ENCODE data around the gene CCDC180.

The CCDC180 gene

DNA sequence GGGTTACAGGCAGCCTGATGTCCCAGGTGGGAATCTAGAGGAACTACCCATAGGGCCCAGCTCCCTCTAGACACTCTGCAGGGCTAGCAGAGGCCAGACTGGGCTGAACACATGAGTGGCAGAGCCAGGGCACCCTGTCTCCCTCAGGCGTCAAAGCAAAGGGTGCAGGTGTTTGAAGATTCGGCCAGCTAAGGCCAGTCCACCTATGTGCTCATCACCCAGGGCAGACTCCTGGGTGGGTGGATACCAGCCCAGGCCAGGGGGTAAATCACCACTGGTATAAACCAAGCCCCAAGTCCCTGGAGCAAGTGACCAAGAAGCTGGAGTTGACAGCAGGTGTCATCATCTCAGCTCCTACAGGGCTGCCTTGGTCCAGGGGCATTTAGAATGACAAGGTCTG is 3.4 kb downstream of the CCDC180 start:
- no peak for DNase-seq (ENCODE audit: low read depth)
- TF ChIP-seq, protein P1, sequence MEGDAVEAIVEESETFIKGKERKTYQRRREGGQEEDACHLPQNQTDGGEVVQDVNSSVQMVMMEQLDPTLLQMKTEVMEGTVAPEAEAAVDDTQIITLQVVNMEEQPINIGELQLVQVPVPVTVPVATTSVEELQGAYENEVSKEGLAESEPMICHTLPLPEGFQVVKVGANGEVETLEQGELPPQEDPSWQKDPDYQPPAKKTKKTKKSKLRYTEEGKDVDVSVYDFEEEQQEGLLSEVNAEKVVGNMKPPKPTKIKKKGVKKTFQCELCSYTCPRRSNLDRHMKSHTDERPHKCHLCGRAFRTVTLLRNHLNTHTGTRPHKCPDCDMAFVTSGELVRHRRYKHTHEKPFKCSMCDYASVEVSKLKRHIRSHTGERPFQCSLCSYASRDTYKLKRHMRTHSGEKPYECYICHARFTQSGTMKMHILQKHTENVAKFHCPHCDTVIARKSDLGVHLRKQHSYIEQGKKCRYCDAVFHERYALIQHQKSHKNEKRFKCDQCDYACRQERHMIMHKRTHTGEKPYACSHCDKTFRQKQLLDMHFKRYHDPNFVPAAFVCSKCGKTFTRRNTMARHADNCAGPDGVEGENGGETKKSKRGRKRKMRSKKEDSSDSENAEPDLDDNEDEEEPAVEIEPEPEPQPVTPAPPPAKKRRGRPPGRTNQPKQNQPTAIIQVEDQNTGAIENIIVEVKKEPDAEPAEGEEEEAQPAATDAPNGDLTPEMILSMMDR (conservative IDR thresholded peaks at IDR 0.05; ENCODE audit: low read length) = no peak
- no peak overlapping the region for H3K4me3 ChIP-seq (ENCODE audit: low read length)

GRCh38 chr9:97311798-97312500 is 4.5 kb downstream of the CCDC180 start:
- TF ChIP-seq, protein P1 (conservative IDR thresholded peaks at IDR 0.05; ENCODE audit: low read length) = no peak
- H3K4me3 ChIP-seq (ENCODE audit: low read length) = no peak overlapping the region
- DNase-seq (ENCODE audit: low read depth) = no peak

DNA sequence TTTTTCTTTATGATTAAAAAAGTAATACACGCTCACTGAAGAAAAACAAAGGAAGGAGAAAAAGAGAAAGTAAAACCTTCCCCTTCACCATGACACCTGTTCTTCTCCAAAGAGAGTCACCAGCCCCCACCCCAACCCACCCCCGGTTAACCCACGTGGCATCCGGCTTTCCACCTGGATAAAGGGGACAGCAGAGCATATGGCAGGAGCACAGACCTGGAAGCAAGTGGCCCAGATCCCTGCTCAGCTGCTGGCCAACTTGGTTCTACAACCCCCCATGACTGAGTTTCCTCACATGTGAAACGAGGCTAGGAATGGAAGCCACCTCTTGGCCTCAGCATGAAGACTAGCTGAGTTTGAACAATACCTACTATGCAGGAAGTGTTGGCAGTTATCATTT is 5.1 kb downstream of the CCDC180 start:
- TF ChIP-seq, protein P1 (conservative IDR thresholded peaks at IDR 0.05; ENCODE audit: low read length) = no peak
- no peak for DNase-seq (ENCODE audit: low read depth)
- no peak overlapping the region for H3K4me3 ChIP-seq (ENCODE audit: low read length)

DNA sequence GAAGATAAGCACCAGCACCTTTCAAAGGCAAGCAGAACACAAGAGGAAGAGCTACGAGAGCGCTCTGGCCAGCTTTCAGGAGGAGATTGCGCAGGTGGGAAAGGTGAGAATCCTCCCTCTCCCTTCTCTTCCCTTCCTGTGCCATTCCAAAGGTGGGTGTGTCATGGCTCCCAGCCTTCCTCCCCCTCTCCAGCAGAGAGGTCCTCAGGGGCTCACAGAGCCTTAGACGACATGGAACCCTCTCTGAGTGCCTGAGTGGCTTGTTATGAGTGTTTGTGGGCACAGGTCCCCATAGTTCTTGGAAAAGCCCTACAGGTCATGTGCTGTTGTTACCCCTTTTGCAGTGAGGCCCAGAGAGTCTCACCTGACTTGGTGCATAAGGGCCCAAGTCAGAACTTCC is 5.8 kb downstream of the CCDC180 start:
- no peak overlapping the region for H3K4me3 ChIP-seq (ENCODE audit: low read length)
- DNase-seq (ENCODE audit: low read depth) = no peak
- TF ChIP-seq, protein P1 (conservative IDR thresholded peaks at IDR 0.05; ENCODE audit: low read length) = no peak

GRCh38 chr9:97313746-97314145 is 6.3 kb downstream of the CCDC180 start:
- no peak overlapping the region for H3K4me3 ChIP-seq (ENCODE audit: low read length)
- no peak for DNase-seq (ENCODE audit: low read depth)
- TF ChIP-seq, protein P1 (conservative IDR thresholded peaks at IDR 0.05; ENCODE audit: low read length) = no peak

- no peak for DNase-seq (ENCODE audit: low read depth)
- TF ChIP-seq, protein P1 (conservative IDR thresholded peaks at IDR 0.05; ENCODE audit: low read length) = no peak
- no peak overlapping the region for H3K4me3 ChIP-seq (ENCODE audit: low read length)
Measured at GRCh38 chr9:97314503-97314902, 7.0 kb downstream of the CCDC180 start.

DNA sequence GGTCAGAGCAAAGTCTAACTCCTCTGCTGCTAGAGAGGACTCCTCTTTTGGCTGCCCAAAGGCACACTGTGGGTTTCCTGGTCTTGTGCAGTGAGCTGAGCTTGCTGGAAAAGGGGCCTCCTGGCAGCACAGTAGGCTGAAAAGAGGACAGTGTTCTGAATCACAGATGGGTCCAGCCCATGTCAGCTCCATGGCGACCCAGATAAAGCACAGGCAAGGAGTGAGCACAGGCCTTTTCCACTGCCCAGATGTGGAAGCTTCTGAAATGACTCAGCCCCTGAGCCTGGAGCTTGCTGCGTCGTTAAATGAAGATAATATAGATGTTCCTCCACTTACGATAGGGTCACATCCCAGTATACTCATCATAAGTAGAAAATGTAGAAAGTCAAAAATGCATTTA is 8.1 kb downstream of the CCDC180 start:
- TF ChIP-seq, protein P1 (conservative IDR thresholded peaks at IDR 0.05; ENCODE audit: low read length) = no peak
- peak; percentile 40 for DNase-seq (ENCODE audit: low read depth)
- H3K4me3 ChIP-seq (ENCODE audit: low read length) = no peak overlapping the region

Measured in AG10803 (cell line).